ENCODE data around the gene NKX2-3.

GRCh38 chr10:99506416-99506815 is 26.3 kb upstream of the NKX2-3 start:
- TF ChIP-seq POLR2AphosphoS5 (IDR thresholded peaks at IDR 0.05; ENCODE audit: low read depth, low read length) (no peak), ZFX (IDR thresholded peaks at IDR 0.05) (no peak), CTCF (IDR thresholded peaks at IDR 0.05 in 2 of 3, conservative IDR thresholded peaks at IDR 0.05 in 1 of 3; ENCODE audit: borderline replicate concordance in 1 of 3, insufficient read depth in 1 of 3, low read depth in 2 of 3, low read length in 2 of 3) (no peak), POLR2A (IDR thresholded peaks at IDR 0.05; ENCODE audit: borderline replicate concordance, extremely low read depth, insufficient read depth, insufficient read length) (no peak), ELF1 (IDR thresholded peaks at IDR 0.05; ENCODE audit: borderline replicate concordance, low read depth) (no peak), SRF (IDR thresholded peaks at IDR 0.05; ENCODE audit: low read depth) (no peak), EZH2 (IDR thresholded peaks at IDR 0.05) (no peak), EZH2phosphoT487 (IDR thresholded peaks at IDR 0.05; ENCODE audit: borderline replicate concordance) (no peak), MAX (IDR thresholded peaks at IDR 0.05) (no peak), SIN3A (IDR thresholded peaks at IDR 0.05; ENCODE audit: low read depth) (no peak), ZNF274 (IDR thresholded peaks at IDR 0.05; ENCODE audit: low read depth, low read length) (no peak), CEBPB (IDR thresholded peaks at IDR 0.05; ENCODE audit: low read depth) (no peak)
